Upper lobe of right lung (tissue), 1 donor: Measurements from ENCODE around the gene ADAR. TPM values are rescaled to one million over a fixed set of nuclear protein-coding genes. Genes with fewer than 3 reads are reported as not detected.

Experiments
- ATAC-seq: fragments of 200-7000 bp; cut with Tn5 transposase; one replicate; pipeline ENCODE4 v1.9.1; 2020; ENCODE audit warnings: mild to moderate bottlenecking, moderate library complexity
- DNase-seq: peaks from one replicate; pipeline ENCODE4 v3.0.0-alpha.2; 2020
- H3K27ac ChIP-seq: fragments of 200-600 bp; one replicate; pipeline ENCODE4 v1.8.0; 2022
- H3K27me3 ChIP-seq: fragments of 200-600 bp; one replicate; pipeline ENCODE4 v1.8.0; 2022; ENCODE audit warnings: mild to moderate bottlenecking
- H3K36me3 ChIP-seq: fragments of 200-600 bp; one replicate; pipeline ENCODE4 v1.8.0; 2022
- H3K4me1 ChIP-seq: fragments of 200-600 bp; one replicate; pipeline ENCODE4 v1.8.0; 2022
- H3K4me3 ChIP-seq: fragments of 200-600 bp; one replicate; pipeline ENCODE4 v1.8.0; 2022; ENCODE audit warnings: mild to moderate bottlenecking
- H3K9me3 ChIP-seq: fragments of 200-600 bp; one replicate; pipeline ENCODE4 v1.8.0; 2022
- intact Hi-C: fragments of 100-400 bp; cut with DNase I; formaldehyde crosslinking; loops from one replicate; pipeline ENCODE4 v1.11.0; 2022
- total RNA-seq: library from RNA; stranded (reverse); fragmentation: NEBNext Ultra II Directional; extraction: Animal tissue kit (Norgen Biotek cat#: 25700); gene quantifications from one replicate; pipeline ENCODE4 v1.2.1, GENCODE V29; 2021
- TF ChIP-seq, protein P1 (sequence below): fragments of 200-600 bp; IDR thresholded peaks from one replicate; pipeline ENCODE4 v1.8.0; 2022; ENCODE audit warnings: antibody characterized with exemption
- donor health status: DM: no; HTN: yes; CAD: no; lungs with severe emphysema.

Gene ADAR
- total RNA-seq, 1 donor from 2014 or later: 205 TPM

- no peak overlapping the region for H3K27ac ChIP-seq
- intact Hi-C loops: loop anchor here (10.0 kb wide), 1 partner anchor 307 kb away; the partner anchor contains the start of gene KCNN3
- no peaks in the 10 kb centered on the region for H3K36me3 ChIP-seq
- H3K4me1 ChIP-seq: no peaks in the 10 kb centered on the region
- TF ChIP-seq, protein P1, sequence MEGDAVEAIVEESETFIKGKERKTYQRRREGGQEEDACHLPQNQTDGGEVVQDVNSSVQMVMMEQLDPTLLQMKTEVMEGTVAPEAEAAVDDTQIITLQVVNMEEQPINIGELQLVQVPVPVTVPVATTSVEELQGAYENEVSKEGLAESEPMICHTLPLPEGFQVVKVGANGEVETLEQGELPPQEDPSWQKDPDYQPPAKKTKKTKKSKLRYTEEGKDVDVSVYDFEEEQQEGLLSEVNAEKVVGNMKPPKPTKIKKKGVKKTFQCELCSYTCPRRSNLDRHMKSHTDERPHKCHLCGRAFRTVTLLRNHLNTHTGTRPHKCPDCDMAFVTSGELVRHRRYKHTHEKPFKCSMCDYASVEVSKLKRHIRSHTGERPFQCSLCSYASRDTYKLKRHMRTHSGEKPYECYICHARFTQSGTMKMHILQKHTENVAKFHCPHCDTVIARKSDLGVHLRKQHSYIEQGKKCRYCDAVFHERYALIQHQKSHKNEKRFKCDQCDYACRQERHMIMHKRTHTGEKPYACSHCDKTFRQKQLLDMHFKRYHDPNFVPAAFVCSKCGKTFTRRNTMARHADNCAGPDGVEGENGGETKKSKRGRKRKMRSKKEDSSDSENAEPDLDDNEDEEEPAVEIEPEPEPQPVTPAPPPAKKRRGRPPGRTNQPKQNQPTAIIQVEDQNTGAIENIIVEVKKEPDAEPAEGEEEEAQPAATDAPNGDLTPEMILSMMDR: no peak
- ATAC-seq (no peak), DNase-seq (no peak)
- H3K9me3 ChIP-seq: no peaks in the 10 kb centered on the region
- H3K27me3 ChIP-seq: peaks cover 11% of the 10 kb centered on the region
- no peak overlapping the region for H3K4me3 ChIP-seq
Observed at GRCh38 chr1:154568157-154568815, 39.7 kb downstream of the ADAR start.

DNA sequence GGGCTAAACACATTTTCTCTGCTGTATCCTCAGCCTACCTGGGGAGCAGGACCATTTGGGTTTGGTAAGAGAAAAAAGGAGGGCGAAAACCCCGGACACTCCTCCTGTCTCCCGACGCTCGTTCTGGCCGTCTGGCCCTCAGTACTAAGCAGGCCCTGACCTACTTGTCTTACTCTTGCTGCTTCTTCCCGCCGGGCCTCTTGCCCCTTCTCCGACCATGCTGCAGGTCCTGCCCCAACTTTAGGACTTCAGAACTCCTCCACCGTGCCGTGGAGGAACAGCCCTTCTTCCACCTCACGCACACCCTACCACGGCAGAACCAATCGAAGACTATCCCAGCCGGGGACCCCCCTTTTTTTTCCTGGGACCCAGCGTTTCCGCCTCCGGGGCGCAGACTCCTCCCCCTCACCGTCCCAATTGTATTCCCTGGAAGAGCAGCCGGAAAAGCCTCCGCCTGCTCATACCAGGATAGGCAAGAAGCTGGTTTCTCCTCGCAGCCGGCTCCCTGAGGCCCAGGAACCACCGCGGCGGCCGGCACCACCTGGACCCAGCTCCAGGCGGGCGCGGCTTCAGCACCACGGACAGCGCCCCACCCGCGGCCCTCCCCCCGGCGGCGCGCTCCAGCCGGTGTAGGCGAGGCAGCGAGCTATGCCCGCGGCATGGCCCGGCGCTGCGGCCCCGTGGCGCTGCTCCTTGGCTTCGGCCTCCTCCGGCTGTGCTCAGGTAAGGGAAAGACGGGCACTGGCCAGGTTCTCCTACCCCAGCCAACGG is 40.4 kb downstream of the ADAR start, which contains the start of gene CHRNB2:
CHRNB2 (plus strand) TSS at position 393 of the 771 bp plus-strand sequence; CDS start at position 660, 267 bp downstream.
- Histone ChIP-seq H3K36me3 (no peaks in the 10 kb centered on the region), H3K4me3 (no peak within 1 kb of the TSS), H3K27me3 (peaks cover 11% of the 10 kb centered on the region), H3K27ac (no peak within 1 kb of the TSS), H3K4me1 (no peaks in the 10 kb centered on the region), H3K9me3 (no peaks in the 10 kb centered on the region)
- ATAC-seq (peak; percentile 97), DNase-seq (peak; percentile 84)
- intact Hi-C loops: loop anchor here (10.0 kb wide), 1 partner anchor 307 kb away; the partner anchor contains the start of gene KCNN3
- TF ChIP-seq, protein P1: no peak

- H3K27ac ChIP-seq: no peak overlapping the region
- no peaks in the 10 kb centered on the region for H3K36me3 ChIP-seq
- H3K27me3 ChIP-seq: peaks cover 11% of the 10 kb centered on the region
- intact Hi-C loops: loop anchor here (10.0 kb wide), 1 partner anchor 309 kb away; the partner anchor contains the start of gene KCNN3
- no peaks in the 10 kb centered on the region for H3K4me1 ChIP-seq
- ATAC-seq (no peak), DNase-seq (no peak)
- no peak overlapping the region for H3K4me3 ChIP-seq
- no peaks in the 10 kb centered on the region for H3K9me3 ChIP-seq
- TF ChIP-seq, protein P1: no peak
Observed at GRCh38 chr1:154565876-154566275, 42.1 kb downstream of the ADAR start.

DNA sequence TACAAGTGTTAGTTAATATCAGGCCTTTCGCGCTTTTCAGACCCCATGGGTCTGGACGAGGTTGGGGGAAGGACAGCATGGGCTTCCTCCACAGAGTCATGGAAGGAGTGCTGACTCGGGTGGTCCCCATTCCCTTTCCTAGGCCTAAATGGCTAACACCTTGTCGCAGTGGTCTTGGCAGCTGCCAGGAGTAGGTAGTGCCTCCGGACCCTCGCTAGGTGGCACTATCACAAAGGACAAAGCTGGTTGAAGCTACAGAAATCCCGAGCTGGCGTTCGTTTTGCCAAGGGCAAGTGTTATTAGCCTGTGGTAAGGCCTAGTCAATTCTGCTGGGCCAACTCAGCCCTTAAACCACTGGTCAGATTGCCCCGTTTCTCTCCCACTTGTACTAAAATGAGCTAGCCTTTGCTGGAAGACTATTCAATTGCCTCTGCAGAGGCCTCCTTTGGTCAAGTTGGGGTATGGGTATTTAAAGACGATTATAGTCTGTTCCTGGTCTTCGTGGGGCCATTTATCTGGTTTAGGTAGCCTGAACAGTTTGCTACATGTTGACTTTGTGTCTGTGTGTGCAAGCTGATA is 48.4 kb downstream of the ADAR start:
- ATAC-seq (peak; percentile 77), DNase-seq (peak; percentile 84)
- Histone ChIP-seq H3K4me3 (peak overlapping the region; percentile 61), H3K27me3 (no peaks in the 10 kb centered on the region), H3K36me3 (peaks cover 13% of the 10 kb centered on the region), H3K27ac (peak overlapping the region; percentile 79), H3K9me3 (no peaks in the 10 kb centered on the region), H3K4me1 (peaks cover 25% of the 10 kb centered on the region)
- TF ChIP-seq, protein P1: peak; percentile 94
- intact Hi-C loops: loop anchor here (10.0 kb wide), 1 partner anchor 315 kb away; the partner anchor contains the start of gene KCNN3

DNA sequence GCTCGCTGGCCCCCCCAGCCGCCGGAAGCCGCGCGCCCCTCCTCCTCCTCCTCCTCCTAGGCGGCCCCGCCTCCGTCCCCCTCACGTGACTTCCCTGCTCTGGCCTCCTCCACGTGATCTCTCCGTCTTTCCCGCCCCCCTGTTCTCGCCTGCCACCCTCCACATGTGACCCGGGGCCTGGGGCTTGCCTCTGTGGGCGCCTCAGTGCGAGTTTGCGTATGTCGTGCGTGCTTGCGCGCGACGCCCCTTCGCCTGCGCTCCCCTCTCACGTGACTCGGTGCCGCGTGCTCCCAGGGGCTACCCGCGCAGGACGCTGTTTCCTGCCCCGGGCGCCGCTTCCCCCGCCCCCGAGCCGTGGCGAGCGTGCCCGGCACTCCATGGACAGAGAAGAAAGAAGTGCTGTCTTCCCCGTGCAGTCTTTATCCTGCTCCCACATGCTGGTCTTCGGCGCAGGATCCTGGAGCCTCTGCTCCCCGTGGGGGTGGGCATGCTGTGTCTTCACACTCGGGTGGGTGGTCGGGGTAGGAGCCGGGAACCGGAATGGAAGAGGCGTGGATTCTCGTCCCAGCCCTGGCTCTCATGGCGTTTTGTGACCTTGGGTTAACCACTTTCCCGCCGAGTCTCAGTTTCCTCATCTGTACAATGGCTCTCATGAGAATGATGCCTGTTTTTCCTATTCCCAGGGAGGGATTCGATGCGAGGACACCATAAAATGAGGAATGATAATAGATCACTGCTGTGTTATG is 49.1 kb downstream of the ADAR start:
- H3K4me3 ChIP-seq: peak overlapping the region; percentile 61
- no peaks in the 10 kb centered on the region for H3K27me3 ChIP-seq
- no peaks in the 10 kb centered on the region for H3K9me3 ChIP-seq
- H3K36me3 ChIP-seq: peaks cover 20% of the 10 kb centered on the region
- TF ChIP-seq, protein P1: no peak
- peaks cover 25% of the 10 kb centered on the region for H3K4me1 ChIP-seq
- peak; percentile 96 for ATAC-seq
- intact Hi-C loops: no loop called here
- DNase-seq: peak; percentile 100
- peak overlapping the region; percentile 79 for H3K27ac ChIP-seq
